ENCODE measurements around the gene ATRIP. TPM values are rescaled to one million over a fixed set of nuclear protein-coding genes. Genes with fewer than 3 reads are reported as not detected.

ATRIP gene
- total and polyA plus RNA-seq, 4 donors, result 1.7 to 4.6 (median 2.9) TPM

- DNase-seq (ENCODE audit: low spot score), result no peak
- H3K36me3 ChIP-seq (ENCODE audit: control insufficient read depth in 4 of 4, insufficient read depth in 3 of 4, low read depth in 1 of 4, low read length in 3 of 4), result peaks cover 0 to 5% (median under 1%) of the 10 kb centered on the region in 4 donors
- WGBS, result 40% methylated on average over 19 of the region's 19 CpGs
- H3K9me3 ChIP-seq (ENCODE audit: control insufficient read depth in 4 of 4, low read length in 3 of 4), result no peaks in the 10 kb centered on the region
- H3K27me3 ChIP-seq (ENCODE audit: control insufficient read depth in 4 of 4, insufficient read depth in 4 of 4, low read length in 3 of 4), result no peaks in the 10 kb centered on the region
- TF ChIP-seq GABPA (IDR thresholded peaks at IDR 0.05 in 1 of 2, conservative IDR thresholded peaks at IDR 0.05 in 1 of 2), result no peak
- no peak for TF ChIP-seq CTCF (IDR thresholded peaks at IDR 0.05; ENCODE audit: low read depth, low read length, missing input control)
- no peak for TF ChIP-seq ZBTB33 (IDR thresholded peaks at IDR 0.05)
- TF ChIP-seq YY1 (IDR thresholded peaks at IDR 0.05), result no peak
- TF ChIP-seq REST (IDR thresholded peaks at IDR 0.05), result no peak
- TF ChIP-seq EGR1 (IDR thresholded peaks at IDR 0.05; ENCODE audit: low read depth in 2 of 2), result no peak
- TF ChIP-seq MAX (IDR thresholded peaks at IDR 0.05), result no peak
- no peak for TF ChIP-seq RXRA (IDR thresholded peaks at IDR 0.05)
- TF ChIP-seq NR2F2 (IDR thresholded peaks at IDR 0.05), result no peak
- no peak for TF ChIP-seq ATF3 (IDR thresholded peaks at IDR 0.05)
- no peak for TF ChIP-seq TAF1 (conservative IDR thresholded peaks at IDR 0.05)
- no peak for TF ChIP-seq HNF4G (IDR thresholded peaks at IDR 0.05)
- TF ChIP-seq FOXA1 (IDR thresholded peaks at IDR 0.05), result no peak
- no peak for TF ChIP-seq JUND (IDR thresholded peaks at IDR 0.05)
- TF ChIP-seq SP1 (IDR thresholded peaks at IDR 0.05), result no peak
- no peak for TF ChIP-seq FOXA2 (IDR thresholded peaks at IDR 0.05)
- no peak for TF ChIP-seq RAD21 (IDR thresholded peaks at IDR 0.05)
- peak overlapping the region; percentile 92 to 95 for H3K27ac ChIP-seq (ENCODE audit: low read depth in 1 of 2, low read length in 2 of 2)
- H3K4me3 ChIP-seq (ENCODE audit: low read depth in 1 of 3, low read length in 3 of 3), result peak overlapping the region; percentile 49 to 59 (median 50)
- peaks cover 15 to 62% (median 51%) of the 10 kb centered on the region in 4 donors for H3K4me1 ChIP-seq (ENCODE audit: control insufficient read depth in 4 of 4, insufficient read depth in 4 of 4, low read length in 3 of 4)
- peak overlapping the region; percentile 43 to 72 for H3K9ac ChIP-seq (ENCODE audit: low read depth in 1 of 2, low read length in 2 of 2)
These were observed 20.0 kb downstream of the ATRIP start for GRCh38 chr3:48466386-48467109.

All from liver (tissue), 9 donors.